KMS-11 (cell line): Measurements from ENCODE around the gene RNF103.

Source experiments
- H2AFZ ChIP-seq: fragments of 200-600 bp; sonication (generic); 2 replicates; pipeline ENCODE4 v1.6.1; 2016; ENCODE audit warnings: antibody characterized with exemption, mixed run types, low read depth
- H3K27ac ChIP-seq: fragments of 200-600 bp; sonication (generic); 2 replicates; pipeline ENCODE4 v1.6.1; 2016; ENCODE audit warnings: mild to moderate bottlenecking, mixed run types
- H3K27me3 ChIP-seq: fragments of 200-600 bp; sonication (generic); 2 replicates; pipeline ENCODE4 v1.6.1; 2017; ENCODE audit warnings: mild to moderate bottlenecking, low read depth, mixed run types, moderate library complexity; ENCODE audit not compliant: insufficient read depth
- H3K36me3 ChIP-seq: fragments of 200-600 bp; sonication (generic); 2 replicates; pipeline ENCODE4 v1.6.1; 2017; ENCODE audit warnings: mild to moderate bottlenecking, mixed run types; ENCODE audit not compliant: insufficient read depth
- H3K4me1 ChIP-seq: fragments of 200-600 bp; sonication (generic); 2 replicates; pipeline ENCODE4 v1.6.1; 2016; ENCODE audit warnings: mild to moderate bottlenecking, low read depth, mixed run types; ENCODE audit not compliant: poor library complexity, severe bottlenecking
- H3K4me2 ChIP-seq: fragments of 200-600 bp; sonication (generic); 2 replicates; pipeline ENCODE4 v1.7.0; 2016; ENCODE audit warnings: mild to moderate bottlenecking, mixed run types
- H3K4me3 ChIP-seq: fragments of 200-600 bp; sonication (generic); IDR thresholded peaks from 2 replicates; pipeline ENCODE4 v1.6.1; 2017; ENCODE audit warnings: low read depth, low read length, mixed read lengths; ENCODE audit not compliant: insufficient read depth
- H3K79me2 ChIP-seq: fragments of 200-600 bp; sonication (generic); 2 replicates; pipeline ENCODE4 v1.6.1; 2016; ENCODE audit warnings: low read depth, mixed run types; ENCODE audit not compliant: insufficient read depth
- H3K9ac ChIP-seq: fragments of 200-600 bp; sonication (generic); 2 replicates; pipeline ENCODE4 v1.6.1; 2016; ENCODE audit warnings: mild to moderate bottlenecking, mixed run types
- H4K20me1 ChIP-seq: fragments of 200-600 bp; sonication (generic); 2 replicates; pipeline ENCODE4 v1.6.1; 2016; ENCODE audit warnings: mild to moderate bottlenecking, mixed run types; ENCODE audit not compliant: insufficient read depth
- CTCF ChIP-seq: fragments of 200-600 bp; sonication (generic); conservative IDR thresholded peaks from 2 replicates; pipeline ENCODE4 v1.6.1; 2017; ENCODE audit warnings: low read depth, mild to moderate bottlenecking, antibody characterized with exemption, low read length, moderate library complexity, mixed read lengths

The RNF103 gene

GRCh38 chr2:86623043-86623493, 597 bp downstream of the RNF103 start:
- Histone ChIP-seq H3K79me2 (peaks cover 49% of the 10 kb centered on the region), H3K4me2 (peak overlapping the region; percentile 85), H3K9ac (peak overlapping the region; percentile 90), H3K36me3 (no peaks in the 10 kb centered on the region), H4K20me1 (no peaks in the 10 kb centered on the region), H2AFZ (peak overlapping the region; percentile 62), H3K4me3 (peak overlapping the region; percentile 68), H3K27ac (peak overlapping the region; percentile 95), H3K4me1 (peaks cover 30% of the 10 kb centered on the region), H3K27me3 (no peaks in the 10 kb centered on the region)
- no peak for TF ChIP-seq CTCF

GRCh38 chr2:86622519-86623042, 1.1 kb downstream of the RNF103 start:
- Histone ChIP-seq H3K9ac (peak overlapping the region; percentile 90), H3K36me3 (no peaks in the 10 kb centered on the region), H3K4me2 (peak overlapping the region; percentile 85), H3K4me3 (peak overlapping the region; percentile 68), H3K27me3 (no peaks in the 10 kb centered on the region), H2AFZ (peak overlapping the region; percentile 62), H3K27ac (peak overlapping the region; percentile 95), H3K79me2 (peaks cover 53% of the 10 kb centered on the region), H4K20me1 (no peaks in the 10 kb centered on the region), H3K4me1 (peaks cover 35% of the 10 kb centered on the region)
- TF ChIP-seq CTCF, result no peak

GRCh38 chr2:86621280-86621943, 2.3 kb downstream of the RNF103 start:
- no peaks in the 10 kb centered on the region for H3K36me3 ChIP-seq
- H3K27ac ChIP-seq, result peak overlapping the region; percentile 95
- peak overlapping the region; percentile 90 for H3K9ac ChIP-seq
- peak overlapping the region; percentile 85 for H3K4me2 ChIP-seq
- no peak overlapping the region for H2AFZ ChIP-seq
- H3K79me2 ChIP-seq, result peaks cover 64% of the 10 kb centered on the region
- H3K27me3 ChIP-seq, result no peaks in the 10 kb centered on the region
- H3K4me1 ChIP-seq, result peaks cover 46% of the 10 kb centered on the region
- no peak for TF ChIP-seq CTCF
- no peaks in the 10 kb centered on the region for H4K20me1 ChIP-seq
- peak overlapping the region; percentile 46 for H3K4me3 ChIP-seq

- Histone ChIP-seq H4K20me1 (no peaks in the 10 kb centered on the region), H3K79me2 (peaks cover 81% of the 10 kb centered on the region), H3K36me3 (peaks cover 7% of the 10 kb centered on the region; the same call in 1 of the 2 replicates), H3K27ac (peak overlapping the region; percentile 95), H3K9ac (0 out of 2 replicates have a peak overlapping the region, but pooled peaks have one; percentile 1), H3K27me3 (no peaks in the 10 kb centered on the region), H3K4me2 (peak overlapping the region; percentile 85), H3K4me3 (peak overlapping the region; percentile 26), H2AFZ (no peak overlapping the region), H3K4me1 (peaks cover 53% of the 10 kb centered on the region)
- no peak for TF ChIP-seq CTCF
Measured at GRCh38 chr2:86617738-86618137, 5.9 kb downstream of the RNF103 start.
